GM19239 (cell line): ENCODE data around the gene UBXN1.

ENCODE experiments used
- DNase-seq: peaks from one replicate; pipeline ENCODE4 v3.0.0; 2011; ENCODE audit warnings: low spot score; ENCODE audit not compliant: insufficient read length
- FAIRE-seq: peaks from 2 replicates; lab custom pipeline; 2011; peaks lifted over from hg19 to GRCh38; lab: Jason Lieb, UNC

UBXN1 gene

GRCh38 chr11:62648185-62648966 is 30.5 kb downstream of the UBXN1 start:
- DNase-seq (no peak), FAIRE-seq (no peak)

- FAIRE-seq: no peak
- no peak for DNase-seq
Measured at GRCh38 chr11:62647609-62648005, 31.3 kb downstream of the UBXN1 start.

- FAIRE-seq (no peak), DNase-seq (no peak)
Measured at GRCh38 chr11:62646825-62647608, 31.9 kb downstream of the UBXN1 start.

- DNase-seq (peak; percentile 99), FAIRE-seq (peak; percentile 75)
Measured at GRCh38 chr11:62645946-62646824, 32.7 kb downstream of the UBXN1 start, which contains the start of gene GANAB. GANAB (minus strand) TSS chr11:62646613; CDS start chr11:62646599, 14 bp downstream.

GRCh38 chr11:62645671-62645945 is 33.3 kb downstream of the UBXN1 start:
- FAIRE-seq (peak; percentile 69), DNase-seq (no peak)

GRCh38 chr11:62644220-62644619 is 34.7 kb downstream of the UBXN1 start:
- DNase-seq: no peak
- no peak for FAIRE-seq

GRCh38 chr11:62632492-62632891 is 46.4 kb downstream of the UBXN1 start:
- DNase-seq (no peak), FAIRE-seq (no peak)

- DNase-seq (no peak), FAIRE-seq (no peak)
Measured at GRCh38 chr11:62627713-62628112, 51.2 kb downstream of the UBXN1 start.
